ENCODE data around the gene TTLL11. TPM values are rescaled to one million over a fixed set of nuclear protein-coding genes. Genes with fewer than 3 reads are reported as not detected.
"Not testable (repeated sequence)": the region's sequence is repeated elsewhere in the genome, so short reads cannot be mapped to it uniquely, and the experiment has no call there.

The TTLL11 gene
- total RNA-seq, 1 experiment from 2014 or later: 2.5 TPM

DNA sequence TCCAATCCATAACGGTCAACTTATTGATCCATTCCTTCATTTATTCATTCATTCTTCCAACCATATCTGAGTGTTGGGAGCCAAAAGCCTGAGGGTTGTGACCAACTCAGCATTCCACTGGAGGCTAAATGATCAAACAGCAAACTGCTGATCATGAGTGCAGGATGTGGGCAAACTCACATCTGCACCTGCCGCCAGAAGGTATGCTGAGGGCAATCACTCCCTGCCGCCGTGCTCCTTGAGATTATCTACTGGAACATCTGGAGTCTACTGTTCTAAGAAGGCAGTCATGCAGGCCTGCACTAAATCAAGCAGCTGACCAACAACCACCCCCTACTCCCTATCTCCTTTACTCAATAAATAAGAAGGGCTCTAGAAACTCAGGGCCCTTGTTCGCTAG lies 184.0 kb downstream of the TTLL11 start:
- DNase-seq (ENCODE audit: low spot score): no peak

DNA sequence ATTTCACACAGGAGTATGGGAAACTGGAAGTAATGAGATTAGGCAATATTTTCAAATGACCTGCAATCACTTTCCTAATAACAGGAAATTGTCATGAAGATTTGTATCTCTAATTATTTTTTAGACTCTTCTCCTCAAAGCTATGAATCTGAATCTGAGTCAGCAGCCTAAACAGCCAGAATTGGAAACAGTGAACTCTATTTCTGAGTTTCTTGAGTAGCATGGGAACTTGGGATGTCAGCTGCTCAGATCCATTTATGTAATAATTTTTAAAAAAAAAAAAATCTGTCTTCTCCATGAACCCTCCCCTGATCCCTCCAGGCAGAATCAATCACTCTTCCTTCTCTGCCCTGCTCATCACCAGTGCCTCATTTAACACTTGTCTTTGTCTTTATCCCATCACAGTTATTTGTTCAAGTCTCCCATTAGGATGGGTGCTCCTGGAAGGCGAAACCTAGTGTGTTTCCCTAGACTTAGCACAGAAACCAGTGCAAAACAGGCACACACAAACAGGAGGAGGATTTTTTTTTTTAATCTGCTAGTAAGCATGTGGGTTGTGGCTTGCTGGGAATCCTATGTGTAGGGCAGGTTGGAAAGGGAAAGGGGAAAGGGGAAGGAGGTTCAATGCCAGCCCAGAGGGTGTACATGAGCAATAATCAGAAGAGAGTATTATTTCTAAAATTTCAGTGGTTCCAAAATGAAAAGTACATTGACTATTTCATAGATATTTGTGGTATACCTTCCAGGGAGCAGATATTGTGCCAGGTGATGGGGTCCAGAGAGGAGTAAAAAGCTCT lies 186.8 kb downstream of the TTLL11 start:
- no peak for DNase-seq (ENCODE audit: low spot score)

- no peak for DNase-seq (ENCODE audit: low spot score)
These were observed 190.5 kb downstream of the TTLL11 start for GRCh38 chr9:121902461-121903135.

- DNase-seq (ENCODE audit: low spot score): no peak
These were observed 191.5 kb downstream of the TTLL11 start for GRCh38 chr9:121901616-121902015.

GRCh38 chr9:121900163-121900562 lies 192.9 kb downstream of the TTLL11 start:
- DNase-seq (ENCODE audit: low spot score): no peak

- DNase-seq (ENCODE audit: low spot score): no peak
These were observed 194.3 kb downstream of the TTLL11 start for GRCh38 chr9:121898856-121899255.

- no peak for DNase-seq (ENCODE audit: low spot score)
These were observed 196.0 kb downstream of the TTLL11 start for GRCh38 chr9:121897140-121897539.

DNA sequence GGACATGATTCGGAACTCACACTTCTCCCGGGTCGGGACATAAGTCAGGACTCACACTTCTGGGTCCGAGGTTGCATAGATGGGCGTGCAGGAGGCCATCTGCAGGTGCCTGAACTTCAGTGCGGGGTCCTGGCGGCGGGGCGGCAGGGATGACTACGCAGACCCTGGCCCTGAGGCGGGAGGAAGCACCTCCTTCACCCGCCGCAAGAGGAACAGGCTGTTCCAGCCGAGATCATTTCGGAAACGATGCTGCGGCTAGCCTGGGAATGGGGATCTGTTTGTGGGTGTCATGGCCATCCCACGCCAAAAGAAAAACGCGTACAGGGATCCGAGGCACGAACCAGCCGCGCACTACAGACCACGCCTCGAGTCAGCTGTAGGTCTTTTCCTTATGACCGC lies 196.6 kb downstream of the TTLL11 start:
- no peak for DNase-seq (ENCODE audit: low spot score)

GRCh38 chr9:121895818-121896544 lies 197.1 kb downstream of the TTLL11 start:
- DNase-seq (ENCODE audit: low spot score): peak; percentile 13

GRCh38 chr9:121895358-121895757 lies 197.8 kb downstream of the TTLL11 start:
- DNase-seq (ENCODE audit: low spot score): no peak

DNA sequence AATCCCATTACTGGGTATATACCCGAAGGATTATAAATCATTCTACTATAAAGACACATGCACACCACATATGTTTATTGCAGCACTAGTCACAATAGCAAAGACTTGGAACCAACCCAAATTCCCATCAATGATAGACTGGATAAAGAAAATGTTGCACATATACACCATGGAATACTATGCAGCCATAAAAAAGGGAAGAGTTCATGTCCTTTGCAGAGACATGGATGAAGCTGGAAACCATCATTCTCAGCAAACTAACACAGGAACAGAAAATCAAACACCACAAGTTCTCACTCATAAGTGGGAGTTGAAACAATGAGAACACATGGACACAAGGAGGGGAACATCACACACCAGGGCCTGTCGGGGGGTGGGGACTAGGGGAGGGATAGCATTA lies 198.7 kb downstream of the TTLL11 start:
- DNase-seq (ENCODE audit: low spot score): not testable (repeated sequence)

DNA sequence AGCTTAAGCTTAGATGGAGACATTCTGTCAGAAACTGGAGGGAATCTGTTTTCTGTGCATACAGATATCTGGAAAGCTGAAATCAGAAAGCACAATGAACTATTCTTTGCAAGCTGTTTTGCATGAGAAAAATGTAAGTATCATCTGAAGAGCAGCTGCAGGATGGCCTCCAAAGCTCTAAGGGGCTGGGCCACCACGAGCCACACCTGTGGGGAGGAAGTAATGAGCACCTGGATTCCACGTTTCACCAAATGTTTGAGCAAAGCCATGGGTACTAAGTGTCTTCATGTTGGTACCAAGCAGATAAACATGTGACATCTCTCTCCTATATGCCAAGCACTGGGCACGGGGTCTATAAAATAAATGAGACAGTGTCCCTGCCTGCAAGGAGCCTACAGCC lies 199.3 kb downstream of the TTLL11 start:
- no peak for DNase-seq (ENCODE audit: low spot score)

DNA sequence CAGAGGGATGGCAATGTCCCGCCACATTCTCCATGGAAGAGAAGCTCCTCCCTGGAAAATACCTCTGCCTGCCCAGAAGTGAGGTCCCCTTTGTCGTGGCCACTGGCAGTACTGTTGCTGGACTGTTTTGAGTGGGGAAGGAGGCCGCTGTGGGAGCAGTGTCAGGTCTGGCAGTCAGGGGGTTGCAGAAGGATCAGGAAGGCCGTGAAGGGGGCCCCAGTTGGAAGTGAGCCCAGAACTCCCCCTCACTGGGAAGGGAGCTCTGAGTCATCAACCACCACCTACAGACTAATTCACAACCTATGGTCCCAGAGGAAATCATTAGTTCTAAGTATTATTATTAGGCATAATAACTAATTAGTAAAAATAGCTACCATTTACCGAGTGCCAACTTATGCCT lies 200.4 kb downstream of the TTLL11 start:
- DNase-seq (ENCODE audit: low spot score): no peak

- no peak for DNase-seq (ENCODE audit: low spot score)
These were observed 202.4 kb downstream of the TTLL11 start for GRCh38 chr9:121890746-121891145.

- no peak for DNase-seq (ENCODE audit: low spot score)
These were observed 203.0 kb downstream of the TTLL11 start for GRCh38 chr9:121889990-121890563.

DNA sequence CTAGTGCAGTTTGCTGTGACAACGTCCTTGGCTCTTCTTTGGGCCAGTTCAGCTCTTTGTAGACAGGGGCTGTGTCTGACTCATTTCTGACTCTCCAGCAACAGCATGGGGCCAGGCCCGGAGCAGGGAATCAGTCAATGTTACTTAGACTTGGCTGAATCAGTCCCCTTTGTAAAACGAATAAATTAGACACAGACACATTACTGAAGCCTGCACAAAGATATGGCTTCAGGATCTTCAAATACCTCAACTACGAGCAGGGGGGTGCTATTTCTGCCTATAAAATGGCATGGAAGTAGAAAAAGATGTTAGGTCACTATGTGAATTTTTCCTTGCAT lies 204.7 kb downstream of the TTLL11 start:
- no peak for DNase-seq (ENCODE audit: low spot score)

DNA sequence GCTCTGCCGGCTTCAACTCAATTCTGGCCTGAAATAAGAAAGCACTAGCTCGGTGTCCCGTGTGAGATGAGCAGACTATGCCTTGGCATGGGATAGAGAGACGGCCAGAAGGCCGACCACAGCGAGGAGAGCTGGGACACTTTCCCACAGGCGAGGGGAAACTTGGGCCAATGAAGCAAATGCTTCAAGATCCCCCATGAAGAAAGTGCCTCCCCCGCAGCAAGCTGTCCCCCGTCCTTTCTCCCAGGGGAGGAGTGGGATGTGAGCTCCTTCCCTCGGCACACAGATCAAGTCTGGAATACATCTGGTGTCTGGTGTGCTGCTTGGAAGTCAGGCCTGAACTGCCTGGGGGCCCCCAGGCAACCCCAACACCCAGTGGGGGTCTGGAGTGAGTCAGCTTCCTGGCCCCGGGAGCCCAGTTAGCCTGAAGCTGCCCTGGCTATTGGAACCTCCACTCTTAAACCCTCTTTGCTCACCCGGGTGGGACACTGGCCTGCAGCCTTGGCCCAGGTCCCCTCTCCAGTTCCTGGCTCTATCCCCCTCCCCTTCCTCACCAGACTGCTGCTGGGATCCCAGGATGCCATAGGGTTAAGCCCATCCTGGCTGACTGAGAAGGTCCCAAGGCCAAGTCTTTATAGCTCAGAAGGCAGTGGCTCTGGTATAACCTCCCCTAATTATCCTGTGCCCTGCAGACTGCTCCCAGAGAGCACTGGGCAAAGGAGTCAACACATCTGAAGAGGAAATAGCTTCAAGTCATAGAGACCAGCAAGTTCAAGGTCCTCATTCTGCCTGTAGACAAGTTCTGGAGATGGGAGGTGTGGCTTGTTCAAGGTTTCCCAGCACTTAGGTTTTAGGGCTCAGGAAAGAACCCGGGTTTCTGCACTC lies 205.3 kb downstream of the TTLL11 start:
- no peak for DNase-seq (ENCODE audit: low spot score)

- no peak for DNase-seq (ENCODE audit: low spot score)
These were observed 206.2 kb downstream of the TTLL11 start for GRCh38 chr9:121886759-121887485.

GRCh38 chr9:121885345-121885901 lies 207.7 kb downstream of the TTLL11 start:
- no peak for DNase-seq (ENCODE audit: low spot score)

DNA sequence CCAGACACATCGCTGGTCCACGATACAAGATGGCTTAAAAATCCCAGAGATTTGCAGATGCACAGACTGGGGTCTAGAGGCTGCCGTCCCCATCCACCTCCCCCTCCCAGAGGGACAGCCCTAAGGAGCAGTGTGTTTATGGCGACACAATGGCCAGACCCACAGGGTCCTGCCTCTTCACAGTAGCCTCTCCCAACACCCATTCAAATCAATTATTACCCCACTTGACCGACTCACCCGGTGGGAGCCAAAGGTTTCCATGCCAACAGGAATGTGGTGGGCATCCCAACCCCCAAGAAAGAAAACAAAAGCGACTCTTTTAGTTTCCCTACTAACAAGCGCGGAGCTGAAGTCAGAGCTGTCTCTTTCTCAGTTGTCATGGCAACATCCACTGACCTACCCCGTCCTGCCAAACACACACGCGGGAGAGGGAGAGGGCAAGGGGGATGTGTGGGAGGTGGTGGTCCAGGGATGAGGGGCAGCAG lies 209.0 kb downstream of the TTLL11 start:
- DNase-seq (ENCODE audit: low spot score): no peak

All from HT-29 (cell line).